ENCODE data around the gene RFTN1. TPM values are rescaled to one million over a fixed set of nuclear protein-coding genes. Genes with fewer than 3 reads are reported as not detected.

The RFTN1 gene
- total RNA-seq, 3 donors from 2014 or later = 6.9 to 12.6 (median 9.7) TPM

DNA sequence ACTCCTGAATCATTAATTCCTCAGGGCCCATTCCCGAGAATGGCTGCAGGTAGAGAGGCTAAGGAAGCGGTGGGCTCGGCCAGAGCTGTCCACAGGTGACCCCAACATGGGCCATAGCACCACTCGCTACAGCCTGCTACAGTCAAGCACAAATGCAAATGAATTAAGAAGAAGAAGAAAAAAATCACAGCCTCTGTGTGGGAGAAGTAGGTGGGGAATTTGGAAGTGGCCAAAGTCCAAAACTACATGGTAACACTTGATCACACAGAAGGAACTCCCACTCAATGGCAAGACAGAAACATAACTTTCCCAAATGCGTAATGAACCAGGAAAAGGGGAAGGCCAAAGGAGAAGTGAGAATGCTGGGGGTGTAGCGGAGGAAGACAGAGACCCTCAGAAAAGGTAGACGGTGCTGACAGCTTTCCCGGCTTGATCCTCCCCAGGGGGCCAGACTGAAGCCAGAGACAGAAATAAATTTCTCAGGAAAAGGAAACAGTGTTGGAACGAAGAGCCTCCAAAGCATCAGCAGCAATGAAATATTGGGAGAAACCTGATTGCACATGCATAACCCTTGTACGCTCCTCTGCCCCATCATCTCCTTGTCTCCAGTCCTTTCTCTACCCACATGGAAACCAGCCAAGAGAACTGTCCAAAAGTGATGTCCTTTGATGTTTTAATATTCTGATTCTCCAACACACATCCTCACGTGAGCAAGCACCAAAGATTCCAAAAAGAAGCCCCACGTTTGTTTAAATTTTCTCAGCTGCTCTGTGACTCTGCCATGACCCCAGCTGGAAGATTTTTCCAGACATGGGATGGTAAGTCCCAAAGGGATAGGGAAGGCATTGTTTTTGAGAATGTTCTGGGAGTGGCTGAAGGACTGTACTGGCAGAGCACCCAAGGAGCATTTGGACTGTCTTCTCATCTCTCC lies 140.9 kb downstream of the RFTN1 start:
- TF ChIP-seq, protein P1, sequence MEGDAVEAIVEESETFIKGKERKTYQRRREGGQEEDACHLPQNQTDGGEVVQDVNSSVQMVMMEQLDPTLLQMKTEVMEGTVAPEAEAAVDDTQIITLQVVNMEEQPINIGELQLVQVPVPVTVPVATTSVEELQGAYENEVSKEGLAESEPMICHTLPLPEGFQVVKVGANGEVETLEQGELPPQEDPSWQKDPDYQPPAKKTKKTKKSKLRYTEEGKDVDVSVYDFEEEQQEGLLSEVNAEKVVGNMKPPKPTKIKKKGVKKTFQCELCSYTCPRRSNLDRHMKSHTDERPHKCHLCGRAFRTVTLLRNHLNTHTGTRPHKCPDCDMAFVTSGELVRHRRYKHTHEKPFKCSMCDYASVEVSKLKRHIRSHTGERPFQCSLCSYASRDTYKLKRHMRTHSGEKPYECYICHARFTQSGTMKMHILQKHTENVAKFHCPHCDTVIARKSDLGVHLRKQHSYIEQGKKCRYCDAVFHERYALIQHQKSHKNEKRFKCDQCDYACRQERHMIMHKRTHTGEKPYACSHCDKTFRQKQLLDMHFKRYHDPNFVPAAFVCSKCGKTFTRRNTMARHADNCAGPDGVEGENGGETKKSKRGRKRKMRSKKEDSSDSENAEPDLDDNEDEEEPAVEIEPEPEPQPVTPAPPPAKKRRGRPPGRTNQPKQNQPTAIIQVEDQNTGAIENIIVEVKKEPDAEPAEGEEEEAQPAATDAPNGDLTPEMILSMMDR (IDR thresholded peaks at IDR 0.05) = no peak
- DNase-seq (peak in 1 of 3 donors; percentile 16), ATAC-seq (peak; percentile 8)
- no peaks in the 10 kb centered on the region for H3K9me3 ChIP-seq
- no peak overlapping the region for H3K4me3 ChIP-seq
- no peaks in the 10 kb centered on the region for H3K36me3 ChIP-seq (ENCODE audit: low read depth)
- no peaks in the 10 kb centered on the region for H3K4me1 ChIP-seq (ENCODE audit: low read depth)
- intact Hi-C loops (cut with DNase I, micrococcal nuclease) = no loop called here

DNA sequence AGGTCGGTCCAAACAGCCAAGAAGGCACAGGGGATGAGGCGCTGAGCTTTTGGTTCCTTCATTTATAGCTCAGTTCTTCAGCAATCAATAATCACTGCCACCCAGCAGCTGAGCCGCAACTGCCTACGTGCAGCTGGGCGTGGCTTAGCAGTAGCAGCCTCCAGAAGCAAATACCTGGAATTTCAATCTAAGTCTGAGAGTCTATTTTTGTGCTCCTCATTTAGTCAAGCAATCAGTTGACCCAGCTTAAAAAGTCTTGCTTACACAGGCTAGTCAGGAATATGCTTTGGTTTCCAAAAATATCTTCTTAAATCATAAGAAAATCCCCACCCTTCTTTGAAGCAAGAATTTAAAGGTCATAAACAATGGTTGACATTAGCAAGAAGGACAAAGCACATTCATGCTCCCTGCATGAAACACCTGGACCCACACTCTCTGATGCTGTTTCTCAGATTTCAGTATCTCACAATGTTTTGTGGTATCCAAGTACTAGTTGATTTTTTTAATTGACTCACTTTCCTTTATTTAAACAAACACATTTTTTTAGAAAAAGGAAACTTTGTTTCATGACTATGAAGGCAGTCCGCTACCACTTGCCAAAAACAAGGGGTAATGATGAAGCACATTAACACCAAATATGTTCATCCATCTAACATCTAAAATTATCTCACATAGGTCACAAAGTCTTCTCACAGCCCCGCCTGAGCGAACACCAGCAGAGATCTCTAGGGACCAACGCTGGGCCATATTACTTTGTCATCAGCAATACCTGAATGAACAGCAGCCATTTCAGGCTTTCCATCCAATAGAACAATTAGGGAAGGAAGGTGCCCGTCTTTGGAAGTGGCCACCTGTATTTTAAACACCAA lies 142.4 kb downstream of the RFTN1 start:
- no peak overlapping the region for H3K4me3 ChIP-seq
- no peak for DNase-seq
- TF ChIP-seq, protein P1 (IDR thresholded peaks at IDR 0.05) = no peak
- no peaks in the 10 kb centered on the region for H3K9me3 ChIP-seq
- H3K4me1 ChIP-seq (ENCODE audit: low read depth) = no peaks in the 10 kb centered on the region
- H3K36me3 ChIP-seq (ENCODE audit: low read depth) = no peaks in the 10 kb centered on the region
- no peak for ATAC-seq
- intact Hi-C loops (cut with DNase I, micrococcal nuclease) = no loop called here

DNA sequence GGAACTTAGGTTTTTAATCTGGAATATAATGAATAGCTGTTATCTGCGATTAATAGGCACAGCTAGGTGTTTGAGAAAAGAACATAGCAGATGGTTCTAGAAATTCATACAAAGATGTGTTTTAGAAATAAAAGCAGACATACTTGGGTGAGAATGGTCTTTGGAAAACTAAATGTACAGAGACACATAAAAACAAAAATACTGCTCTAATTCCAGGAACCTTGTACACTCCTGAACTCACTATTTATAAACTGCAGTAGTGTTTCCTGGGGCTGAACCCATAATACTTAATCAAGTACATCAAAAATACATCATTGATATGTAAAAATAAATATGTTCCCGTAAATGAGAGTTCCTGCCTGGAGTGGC lies 143.0 kb downstream of the RFTN1 start:
- no peaks in the 10 kb centered on the region for H3K4me1 ChIP-seq (ENCODE audit: low read depth)

DNA sequence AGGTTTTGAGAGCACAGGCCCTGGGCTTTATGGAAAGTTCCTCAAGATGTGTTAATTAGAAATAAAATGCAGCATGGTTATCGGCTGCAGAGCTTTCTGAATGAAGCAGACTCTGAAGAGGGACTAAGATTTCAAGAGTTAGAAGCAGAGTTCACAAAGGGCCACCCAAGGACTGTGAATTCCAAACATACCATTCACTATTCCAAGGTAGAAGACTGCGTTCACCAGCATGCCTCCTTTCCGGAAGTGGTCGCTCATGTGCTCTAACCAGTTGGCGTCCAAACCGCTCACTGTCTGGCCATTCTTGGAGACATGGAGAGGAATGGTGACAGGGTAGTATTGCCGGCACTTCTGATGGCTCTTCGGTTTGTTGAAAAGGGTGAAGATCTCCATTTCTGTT lies 143.6 kb downstream of the RFTN1 start:
- Histone ChIP-seq H3K36me3 (ENCODE audit: low read depth) (no peaks in the 10 kb centered on the region), H3K4me1 (ENCODE audit: low read depth) (no peaks in the 10 kb centered on the region), H3K4me3 (no peak overlapping the region), H3K9me3 (no peaks in the 10 kb centered on the region)
- ATAC-seq = no peak
- DNase-seq = no peak
- intact Hi-C loops (cut with DNase I, micrococcal nuclease) = no loop called here
- TF ChIP-seq, protein P1 (IDR thresholded peaks at IDR 0.05) = no peak

More for the DNA sequence above, 143.0 kb downstream of the RFTN1 start:
- intact Hi-C loops (cut with DNase I, micrococcal nuclease) = no loop called here
- Histone ChIP-seq H3K9me3 (no peaks in the 10 kb centered on the region), H3K36me3 (ENCODE audit: low read depth) (no peaks in the 10 kb centered on the region), H3K4me3 (no peak overlapping the region)
- DNase-seq = no peak
- TF ChIP-seq, protein P1 (IDR thresholded peaks at IDR 0.05) = no peak
- no peak for ATAC-seq

DNA sequence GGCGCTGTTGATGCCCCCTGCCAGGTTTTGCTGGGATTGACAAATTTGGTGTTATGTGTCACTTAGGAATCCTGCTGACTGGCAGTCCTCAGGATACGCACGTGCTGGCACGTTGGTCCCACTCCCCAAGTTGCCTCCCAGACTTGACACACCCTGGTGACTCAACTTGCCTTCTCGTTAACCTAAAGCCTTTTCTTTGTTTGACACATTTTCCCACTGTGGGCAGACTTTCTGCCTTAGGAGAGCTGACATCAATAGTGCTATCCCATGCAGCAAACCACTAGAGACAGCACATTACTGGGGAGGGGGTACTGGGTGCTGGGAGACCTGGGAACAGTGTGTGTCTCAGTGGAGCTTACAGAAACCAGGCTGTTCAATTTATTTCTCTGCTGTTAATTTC lies 144.2 kb downstream of the RFTN1 start:
- Histone ChIP-seq H3K4me1 (ENCODE audit: low read depth) (no peaks in the 10 kb centered on the region), H3K4me3 (no peak overlapping the region), H3K9me3 (no peaks in the 10 kb centered on the region), H3K36me3 (ENCODE audit: low read depth) (no peaks in the 10 kb centered on the region)
- TF ChIP-seq, protein P1 (IDR thresholded peaks at IDR 0.05) = no peak
- DNase-seq (no peak), ATAC-seq (no peak)
- intact Hi-C loops (cut with DNase I, micrococcal nuclease) = no loop called here

All from mucosa of descending colon (tissue), 3 donors.